BE2C (cell line): Measurements from ENCODE around the gene MZF1.
A peak's percentile ranks its signal among the peaks of the same experiment; 100 is the strongest.

Experiments
- DNase-seq: peaks from one replicate; pipeline ENCODE4 v3.0.0-alpha.2; 2020
- H3K27me3 ChIP-seq: fragments of 250-450 bp; sonication (Bioruptor Pico); 2 replicates; pipeline ENCODE4 v1.5.1; 2020; ENCODE audit warnings: mild to moderate bottlenecking
- H3K36me3 ChIP-seq: fragments of 250-450 bp; sonication (Bioruptor Pico); 2 replicates; pipeline ENCODE4 v1.5.1; 2020; ENCODE audit warnings: mild to moderate bottlenecking
- H3K4me1 ChIP-seq: fragments of 250-450 bp; sonication (Bioruptor Pico); 2 replicates; pipeline ENCODE4 v1.5.1; 2020
- H3K4me3 ChIP-seq: 2 replicates; pipeline ENCODE4 v1.5.1; 2011; ENCODE audit warnings: low read depth, low read length
- H3K9me3 ChIP-seq: fragments of 250-450 bp; sonication (Bioruptor Pico); 2 replicates; pipeline ENCODE4 v1.5.1; 2020
- TF ChIP-seq, protein P1 (sequence below): IDR thresholded peaks from 2 replicates; pipeline ENCODE4 v1.5.1; 2012; ENCODE audit warnings: mild to moderate bottlenecking, low read depth, low read length

Gene MZF1

DNA sequence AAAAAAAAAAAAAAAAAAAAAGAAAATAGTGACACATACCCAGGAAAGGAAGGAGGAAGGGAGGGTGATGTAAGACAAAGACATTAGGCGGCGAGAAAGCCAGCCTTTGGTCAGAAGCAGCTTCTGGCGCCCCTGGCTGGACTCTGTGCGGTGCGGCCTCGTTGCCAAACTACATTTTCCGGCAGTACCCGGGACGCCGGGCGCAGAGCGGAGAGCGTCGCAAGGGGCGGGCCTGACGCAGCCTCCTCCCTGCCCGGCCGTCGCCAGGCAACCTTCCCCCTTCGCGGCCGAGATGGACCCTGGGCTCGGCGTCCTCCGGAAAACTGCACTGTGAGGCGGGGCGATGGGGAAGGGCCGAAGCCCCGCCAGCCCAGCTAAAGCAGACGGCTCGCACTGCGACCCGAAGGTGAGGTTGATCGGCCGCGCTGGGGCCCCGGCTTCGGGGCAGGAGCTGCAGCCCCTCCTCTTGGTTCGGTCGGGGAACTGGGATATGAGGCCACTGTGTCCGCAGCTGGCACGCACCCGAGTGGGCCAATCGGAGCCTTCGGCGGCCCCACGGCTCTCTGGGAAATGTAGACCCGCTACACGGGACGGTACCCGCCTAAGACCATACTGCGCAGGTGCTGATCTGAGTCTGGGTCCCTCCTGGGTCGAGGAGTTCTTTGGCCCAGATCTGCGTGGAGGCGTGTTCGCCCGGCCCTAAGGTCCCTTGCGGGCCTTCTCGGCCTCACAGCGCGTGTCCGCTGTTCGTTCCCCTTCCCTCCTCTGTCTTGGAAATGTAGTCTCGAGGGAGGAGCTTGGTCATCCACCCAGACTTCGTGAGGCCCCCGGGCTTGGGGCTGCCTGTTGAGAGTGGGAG is 2.3 kb upstream of the MZF1 start:
- Histone ChIP-seq H3K27me3 (no peaks in the 10 kb centered on the region), H3K36me3 (peaks cover 9% of the 10 kb centered on the region; the same call in 1 of the 2 replicates), H3K4me3 (peak overlapping the region; percentile 75), H3K4me1 (no peaks in the 10 kb centered on the region; the same call in 1 of the 2 replicates), H3K9me3 (no peaks in the 10 kb centered on the region)
- DNase-seq, result peak; percentile 91
- TF ChIP-seq, protein P1, sequence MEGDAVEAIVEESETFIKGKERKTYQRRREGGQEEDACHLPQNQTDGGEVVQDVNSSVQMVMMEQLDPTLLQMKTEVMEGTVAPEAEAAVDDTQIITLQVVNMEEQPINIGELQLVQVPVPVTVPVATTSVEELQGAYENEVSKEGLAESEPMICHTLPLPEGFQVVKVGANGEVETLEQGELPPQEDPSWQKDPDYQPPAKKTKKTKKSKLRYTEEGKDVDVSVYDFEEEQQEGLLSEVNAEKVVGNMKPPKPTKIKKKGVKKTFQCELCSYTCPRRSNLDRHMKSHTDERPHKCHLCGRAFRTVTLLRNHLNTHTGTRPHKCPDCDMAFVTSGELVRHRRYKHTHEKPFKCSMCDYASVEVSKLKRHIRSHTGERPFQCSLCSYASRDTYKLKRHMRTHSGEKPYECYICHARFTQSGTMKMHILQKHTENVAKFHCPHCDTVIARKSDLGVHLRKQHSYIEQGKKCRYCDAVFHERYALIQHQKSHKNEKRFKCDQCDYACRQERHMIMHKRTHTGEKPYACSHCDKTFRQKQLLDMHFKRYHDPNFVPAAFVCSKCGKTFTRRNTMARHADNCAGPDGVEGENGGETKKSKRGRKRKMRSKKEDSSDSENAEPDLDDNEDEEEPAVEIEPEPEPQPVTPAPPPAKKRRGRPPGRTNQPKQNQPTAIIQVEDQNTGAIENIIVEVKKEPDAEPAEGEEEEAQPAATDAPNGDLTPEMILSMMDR, result no peak

DNA sequence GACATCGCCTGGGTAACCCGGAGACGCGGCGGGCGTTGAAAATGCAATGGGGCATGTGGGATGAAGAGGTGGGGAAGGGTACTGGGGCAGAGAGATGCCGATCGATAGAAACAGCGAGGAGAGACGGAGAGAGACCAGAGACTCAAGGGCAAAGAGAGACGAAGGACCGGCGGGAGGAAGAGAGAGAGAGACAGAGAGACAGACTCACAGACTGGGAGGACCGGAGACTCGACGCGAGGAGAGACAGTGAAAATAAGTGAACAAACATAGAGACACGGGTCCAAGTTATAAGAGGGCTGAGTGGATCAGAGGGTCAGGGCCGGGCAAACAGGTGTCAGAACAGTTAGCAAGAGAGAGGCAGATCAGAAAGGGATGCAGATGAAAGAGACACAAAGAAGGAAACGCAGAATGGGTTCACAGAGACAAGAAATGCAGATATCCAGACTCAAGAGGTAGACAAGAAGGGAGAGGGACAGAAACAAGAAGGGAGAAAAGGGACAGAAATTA is 576 bp upstream of the MZF1 start:
- no peaks in the 10 kb centered on the region; the same call in 1 of the 2 replicates for H3K4me1 ChIP-seq
- peaks cover 9% of the 10 kb centered on the region; the same call in 1 of the 2 replicates for H3K36me3 ChIP-seq
- no peaks in the 10 kb centered on the region for H3K9me3 ChIP-seq
- peak overlapping the region; percentile 75 for H3K4me3 ChIP-seq
- TF ChIP-seq, protein P1, result no peak
- no peaks in the 10 kb centered on the region for H3K27me3 ChIP-seq
- no peak for DNase-seq

DNA sequence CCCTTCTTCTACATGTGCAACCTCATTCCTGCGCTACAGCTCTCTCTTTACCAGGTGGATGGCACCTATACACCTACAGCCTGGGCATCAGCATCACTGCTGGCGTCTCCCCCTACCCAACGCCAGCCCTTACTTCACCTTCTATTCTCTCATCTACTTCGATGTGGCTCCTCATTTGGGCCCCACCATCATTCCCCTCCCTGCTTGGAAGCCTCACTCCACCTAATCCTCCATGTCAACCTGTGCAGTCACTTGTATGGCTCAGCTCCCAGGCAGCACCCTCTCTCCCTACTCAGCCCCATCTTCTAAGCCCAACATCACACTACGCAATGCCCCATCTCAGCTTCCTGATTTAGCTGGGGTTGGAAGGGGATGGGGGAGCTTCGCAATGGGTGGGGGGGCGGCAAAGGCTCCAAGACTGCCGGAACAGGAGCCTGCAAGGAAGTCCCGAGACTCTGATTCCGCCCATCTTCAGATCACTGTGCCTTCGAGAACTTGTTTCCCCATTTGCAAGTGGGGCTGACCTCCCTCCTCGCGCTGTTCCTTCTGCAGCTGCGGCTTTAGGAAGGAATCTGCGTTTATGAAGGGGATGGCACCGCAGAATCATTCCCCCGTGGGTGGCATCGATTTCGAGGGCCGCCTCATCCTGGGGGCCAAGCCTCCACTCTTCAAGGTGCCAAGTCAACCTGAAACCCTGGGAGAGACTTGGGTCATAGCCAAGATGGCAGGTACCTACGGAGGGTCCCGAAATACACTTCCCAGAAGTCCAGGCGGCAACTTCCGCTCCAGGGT is 913 bp downstream of the MZF1 start:
- Histone ChIP-seq H3K36me3 (peaks cover 9% of the 10 kb centered on the region; the same call in 1 of the 2 replicates), H3K27me3 (no peaks in the 10 kb centered on the region), H3K4me3 (peak overlapping the region; percentile 75), H3K4me1 (no peaks in the 10 kb centered on the region; the same call in 1 of the 2 replicates), H3K9me3 (no peaks in the 10 kb centered on the region)
- TF ChIP-seq, protein P1, result no peak
- no peak for DNase-seq

DNA sequence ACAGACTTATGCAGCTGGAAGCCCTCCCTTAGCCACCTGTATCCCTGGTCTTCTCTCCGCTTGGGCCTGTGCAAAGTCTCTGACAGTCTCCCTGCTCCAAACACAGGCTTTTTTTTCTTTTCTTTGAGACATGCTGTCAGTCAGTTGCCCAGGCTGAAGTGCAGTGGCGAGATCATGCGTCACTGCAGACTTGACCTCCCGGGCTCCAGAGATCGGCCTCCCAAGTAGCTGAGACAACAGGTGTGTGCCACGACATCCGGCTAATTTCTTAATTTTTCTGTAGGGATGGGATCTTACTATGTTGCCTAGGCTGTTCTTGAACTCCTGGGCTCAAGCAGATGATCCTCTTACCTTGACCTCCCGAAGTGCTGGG is 1.6 kb downstream of the MZF1 start:
- Histone ChIP-seq H3K4me1 (no peaks in the 10 kb centered on the region; the same call in 1 of the 2 replicates), H3K9me3 (no peaks in the 10 kb centered on the region), H3K4me3 (no peak overlapping the region), H3K27me3 (no peaks in the 10 kb centered on the region), H3K36me3 (peaks cover 9% of the 10 kb centered on the region; the same call in 1 of the 2 replicates)
- TF ChIP-seq, protein P1, result no peak
- no peak for DNase-seq

DNA sequence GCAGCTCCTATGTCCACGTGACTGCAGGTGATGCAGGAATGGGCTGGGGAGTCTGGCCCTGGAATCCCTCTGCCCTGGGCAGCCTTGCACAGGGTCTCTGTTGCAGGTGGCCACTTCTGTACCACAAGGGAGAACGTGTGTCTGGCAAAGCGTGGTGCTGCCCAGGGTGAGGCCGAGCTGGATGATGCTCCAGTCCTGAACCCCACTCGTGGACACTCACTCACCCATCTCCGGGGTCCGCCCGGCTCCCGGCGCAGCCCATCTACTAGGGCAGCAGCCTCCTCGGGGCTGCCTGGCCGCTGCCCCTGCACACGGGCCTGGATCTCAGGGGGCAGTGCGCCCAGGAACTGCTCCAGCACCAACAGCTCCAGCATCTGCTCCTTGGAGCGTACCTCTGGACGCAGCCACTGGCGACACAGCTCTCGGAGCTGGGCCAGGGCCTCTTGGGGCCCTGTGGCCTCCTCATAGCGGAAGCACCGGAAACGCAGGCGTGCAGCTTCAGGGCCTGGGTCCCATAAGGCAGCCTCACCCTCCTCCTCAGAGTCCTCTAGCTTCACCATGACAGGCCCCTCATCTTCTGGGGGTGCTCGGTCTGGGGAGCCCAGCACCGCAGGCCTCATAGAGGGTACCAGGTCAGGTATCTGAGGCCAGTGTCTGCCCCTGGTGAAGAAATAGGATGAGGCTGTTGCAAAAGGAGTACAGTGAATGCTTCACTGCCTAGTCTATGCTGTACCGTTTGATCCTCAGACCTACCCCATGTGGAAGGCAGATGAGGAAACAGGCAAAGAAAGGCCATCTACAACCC is 2.2 kb downstream of the MZF1 start:
- TF ChIP-seq, protein P1, result no peak
- Histone ChIP-seq H3K4me3 (no peak overlapping the region), H3K27me3 (no peaks in the 10 kb centered on the region), H3K36me3 (peaks cover 9% of the 10 kb centered on the region; the same call in 1 of the 2 replicates), H3K9me3 (no peaks in the 10 kb centered on the region), H3K4me1 (no peaks in the 10 kb centered on the region; the same call in 1 of the 2 replicates)
- no peak for DNase-seq
